Measurements from ENCODE around the gene MYL4.

GRCh38 chr17:47214931-47215330 is 5.8 kb downstream of the MYL4 start:
- no peak for TF ChIP-seq POLR2A (IDR thresholded peaks at IDR 0.05; ENCODE audit: low read depth, low read length)
- no peak for TF ChIP-seq POLR2AphosphoS5 (IDR thresholded peaks at IDR 0.05; ENCODE audit: low read depth, low read length)
- TF ChIP-seq POU2F2 (IDR thresholded peaks at IDR 0.05; ENCODE audit: low read depth, low read length) = no peak
